Psoas muscle (tissue), 8 donors: ENCODE results near the gene IRAK1. TPM values are rescaled to one million over a fixed set of nuclear protein-coding genes. Genes with fewer than 3 reads are reported as not detected.

ENCODE experiments used
- ATAC-seq, 4 donors: fragments of 200-7000 bp; cut with Tn5 transposase; one replicate each; pipeline ENCODE4 v1.9.1; 2020; ENCODE audit warnings: moderate library complexity in 3 of 4, mild to moderate bottlenecking in 2 of 4
- DNase-seq, 2 donors: peaks; one replicate each; pipeline ENCODE4 v3.0.0-alpha.2; 2020
- H3K27ac ChIP-seq: fragments of 200-600 bp; one replicate; pipeline ENCODE4 v1.8.0; 2022
- H3K27me3 ChIP-seq, 3 donors: fragments of 200-600 bp in 1 of 3; one replicate each; pipeline versions ENCODE4 v1.6.1 to v1.8.0; 2013 to 2022; ENCODE audit warnings: low read length in 2 of 3, mild to moderate bottlenecking in 2 of 3, moderate library complexity in 1 of 3; ENCODE audit not compliant: insufficient read depth in 3 of 3
- H3K36me3 ChIP-seq, 2 donors: fragments of 200-600 bp in 1 of 2; one replicate each; pipeline versions ENCODE4 v1.6.1 to v1.8.0; 2013 to 2022; ENCODE audit warnings: low read depth in 1 of 2, mild to moderate bottlenecking in 1 of 2, moderate library complexity in 1 of 2; ENCODE audit not compliant: insufficient read depth in 1 of 2
- H3K4me1 ChIP-seq: fragments of 200-600 bp; one replicate; pipeline ENCODE4 v1.8.0; 2022
- H3K4me3 ChIP-seq: fragments of 200-600 bp; one replicate; pipeline ENCODE4 v1.8.0; 2022; ENCODE audit warnings: mild to moderate bottlenecking
- H3K9me3 ChIP-seq: fragments of 200-600 bp; one replicate; pipeline ENCODE4 v1.8.0; 2022
- WGBS, 3 donors: extraction: QIAGEN DNeasy Blood & Tissue Kit; methylation state at CpG; one replicate each; pipeline versions ENCODE4 v1.1.6 to v1.1.7; 2013; 5-methylcytosine and 5-hydroxymethylcytosine counted together
- intact Hi-C, 2 donors: fragments of 100-400 bp; cut with DNase I; formaldehyde crosslinking; loops; one replicate each; pipeline versions ENCODE4 v1.11.0 to v1.14.2; 2022
- polyA plus RNA-seq, 3 donors: library from polyadenylated mRNA; stranded (reverse); fragments of 200-250 nt; gene quantifications; one replicate each; pipeline ENCODE4 v1.2.3, GENCODE V29; 2013
- total RNA-seq, 4 donors: library from RNA; stranded (reverse); fragmentation: NEBNext Ultra II Directional in 2 of 4; extraction: Animal tissue kit (Norgen Biotek cat#: 25700) in 2 of 4; gene quantifications; one replicate each; pipeline versions ENCODE4 v1.2.1 to v1.2.4, GENCODE V29; 2021 to 2023
- TF ChIP-seq, protein P1 (sequence below): fragments of 200-600 bp; IDR thresholded peaks from one replicate; pipeline ENCODE4 v1.8.0; 2022; ENCODE audit warnings: antibody characterized with exemption
- donor health status: healthy with polysubstance abuse.
- donor health status: DM: no; HTN: no; CAD: no; lungs with moderate emphysema.
- donor health status: Bipolar disorder and iron deficiency.
- donor health status: healthy.
- donor health status: DM: yes; HTN: yes; CAD: no.
- donor health status: DM: no; HTN: no; CAD: no.
- donor health status: DM: no; HTN: no; CAD: no.
- donor health status: DM: yes; HTN: yes; CAD: no.

IRAK1 gene
- total and polyA plus RNA-seq, 7 donors, result 56.1 to 368 (median 127) TPM

DNA sequence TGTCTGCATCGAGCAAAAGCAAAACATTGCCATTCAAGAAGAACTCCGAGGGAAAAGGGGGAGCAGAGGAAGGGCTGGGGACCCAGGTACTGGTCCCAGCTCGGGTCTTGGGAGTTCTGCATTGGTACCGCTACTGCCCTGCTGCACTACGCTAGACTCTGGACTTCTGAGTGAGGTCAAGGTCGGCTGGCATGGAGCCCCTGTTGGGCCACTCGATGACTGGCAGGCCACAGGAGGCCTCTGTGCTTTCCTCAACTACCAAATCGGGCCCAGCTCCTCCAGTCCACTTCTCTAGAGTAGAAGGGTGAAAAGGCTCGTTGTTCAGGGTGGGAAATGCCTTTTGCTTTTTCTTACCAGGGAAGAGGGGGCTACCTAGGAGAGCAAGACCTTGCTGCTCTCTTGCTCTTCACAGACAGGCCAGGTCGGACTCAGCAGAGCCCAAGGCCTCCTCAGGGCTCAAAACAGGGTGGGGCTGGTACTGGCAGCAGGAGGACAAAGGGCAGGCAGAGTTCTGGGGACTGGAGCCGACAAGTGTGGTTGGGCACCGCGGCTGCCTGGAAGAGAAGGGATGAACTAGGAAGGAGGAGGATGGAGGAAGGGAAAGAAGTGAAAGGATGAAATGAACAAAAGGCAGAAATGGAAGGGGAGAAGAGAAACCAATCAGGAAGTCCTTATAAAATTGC lies 8.9 kb upstream of the IRAK1 start:
- no peaks in the 10 kb centered on the region for H3K9me3 ChIP-seq
- H3K27me3 ChIP-seq, result peaks cover 0 to 24% (median 0%) of the 10 kb centered on the region in 3 donors
- ATAC-seq, result peak in 2 of 4 donors; percentile 40 to 59
- TF ChIP-seq, protein P1, sequence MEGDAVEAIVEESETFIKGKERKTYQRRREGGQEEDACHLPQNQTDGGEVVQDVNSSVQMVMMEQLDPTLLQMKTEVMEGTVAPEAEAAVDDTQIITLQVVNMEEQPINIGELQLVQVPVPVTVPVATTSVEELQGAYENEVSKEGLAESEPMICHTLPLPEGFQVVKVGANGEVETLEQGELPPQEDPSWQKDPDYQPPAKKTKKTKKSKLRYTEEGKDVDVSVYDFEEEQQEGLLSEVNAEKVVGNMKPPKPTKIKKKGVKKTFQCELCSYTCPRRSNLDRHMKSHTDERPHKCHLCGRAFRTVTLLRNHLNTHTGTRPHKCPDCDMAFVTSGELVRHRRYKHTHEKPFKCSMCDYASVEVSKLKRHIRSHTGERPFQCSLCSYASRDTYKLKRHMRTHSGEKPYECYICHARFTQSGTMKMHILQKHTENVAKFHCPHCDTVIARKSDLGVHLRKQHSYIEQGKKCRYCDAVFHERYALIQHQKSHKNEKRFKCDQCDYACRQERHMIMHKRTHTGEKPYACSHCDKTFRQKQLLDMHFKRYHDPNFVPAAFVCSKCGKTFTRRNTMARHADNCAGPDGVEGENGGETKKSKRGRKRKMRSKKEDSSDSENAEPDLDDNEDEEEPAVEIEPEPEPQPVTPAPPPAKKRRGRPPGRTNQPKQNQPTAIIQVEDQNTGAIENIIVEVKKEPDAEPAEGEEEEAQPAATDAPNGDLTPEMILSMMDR, result no peak
- no peak overlapping the region for H3K4me3 ChIP-seq
- H3K36me3 ChIP-seq, result peaks cover 3 to 26% of the 10 kb centered on the region in 2 donors
- H3K27ac ChIP-seq, result no peak overlapping the region
- intact Hi-C loops, result no loop called here
- WGBS, 3 donors, result 58 to 79% (median 63%) methylated on average over 11 to 13 of the region's 13 CpGs
- H3K4me1 ChIP-seq, result no peaks in the 10 kb centered on the region
- no peak for DNase-seq

DNA sequence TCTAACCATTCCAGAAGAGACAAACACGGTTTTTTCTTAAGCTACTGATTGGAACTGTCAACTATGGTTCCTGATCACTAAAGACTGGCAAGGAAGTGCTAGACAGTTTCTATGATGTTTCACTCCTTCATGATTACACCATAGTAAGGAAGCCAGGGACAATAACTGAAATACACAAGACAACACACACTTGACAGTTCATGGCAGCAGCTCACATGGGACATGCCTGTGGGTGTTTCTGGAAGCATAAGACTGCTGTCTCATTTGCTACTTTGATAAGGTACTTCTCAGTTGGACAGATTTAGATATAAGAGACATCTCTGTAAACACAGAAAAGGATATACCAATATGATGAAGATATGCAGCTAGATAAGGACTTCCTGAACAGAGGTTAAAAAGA lies 8.3 kb upstream of the IRAK1 start:
- no peak overlapping the region for H3K27ac ChIP-seq
- H3K27me3 ChIP-seq, result peaks cover 0 to 24% (median 0%) of the 10 kb centered on the region in 3 donors
- H3K4me1 ChIP-seq, result no peaks in the 10 kb centered on the region
- DNase-seq, result no peak
- WGBS, 3 donors, result 54 to 87% (median 79%) methylated on average over 1 of the region's 1 CpG
- H3K36me3 ChIP-seq, result peaks cover 3 to 26% of the 10 kb centered on the region in 2 donors
- intact Hi-C loops, result no loop called here
- H3K4me3 ChIP-seq, result no peak overlapping the region
- ATAC-seq, result no peak
- no peaks in the 10 kb centered on the region for H3K9me3 ChIP-seq
- TF ChIP-seq, protein P1, result no peak

DNA sequence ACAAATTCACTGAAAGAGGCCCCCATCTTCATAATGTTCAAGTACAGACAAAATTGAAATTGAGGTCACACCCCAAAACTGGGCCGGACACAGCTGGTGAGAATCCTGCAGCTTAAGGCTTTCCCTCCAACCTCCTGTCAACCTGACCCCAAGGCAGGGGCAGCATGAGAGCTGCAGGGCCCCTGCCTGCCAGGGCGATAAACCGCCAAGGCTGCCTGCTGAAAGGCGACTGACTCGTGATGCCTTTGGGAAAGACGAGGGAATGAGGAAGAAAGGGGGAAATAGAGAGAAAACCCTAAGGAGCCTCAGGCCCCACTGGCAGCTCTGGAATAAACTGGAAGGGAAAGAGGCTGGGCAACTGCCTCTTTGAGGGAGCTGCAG lies 7.3 kb upstream of the IRAK1 start:
- ATAC-seq, result no peak
- 72 to 80% (median 78%) methylated on average over 6 of the region's 6 CpGs for WGBS, 3 donors
- no peaks in the 10 kb centered on the region for H3K4me1 ChIP-seq
- H3K27ac ChIP-seq, result no peak overlapping the region
- H3K4me3 ChIP-seq, result no peak overlapping the region
- peaks cover 0 to 20% (median 0%) of the 10 kb centered on the region in 3 donors for H3K27me3 ChIP-seq
- H3K9me3 ChIP-seq, result no peaks in the 10 kb centered on the region
- intact Hi-C loops, result no loop called here
- H3K36me3 ChIP-seq, result peaks cover 3 to 24% of the 10 kb centered on the region in 2 donors
- DNase-seq, result no peak
- TF ChIP-seq, protein P1, result no peak

DNA sequence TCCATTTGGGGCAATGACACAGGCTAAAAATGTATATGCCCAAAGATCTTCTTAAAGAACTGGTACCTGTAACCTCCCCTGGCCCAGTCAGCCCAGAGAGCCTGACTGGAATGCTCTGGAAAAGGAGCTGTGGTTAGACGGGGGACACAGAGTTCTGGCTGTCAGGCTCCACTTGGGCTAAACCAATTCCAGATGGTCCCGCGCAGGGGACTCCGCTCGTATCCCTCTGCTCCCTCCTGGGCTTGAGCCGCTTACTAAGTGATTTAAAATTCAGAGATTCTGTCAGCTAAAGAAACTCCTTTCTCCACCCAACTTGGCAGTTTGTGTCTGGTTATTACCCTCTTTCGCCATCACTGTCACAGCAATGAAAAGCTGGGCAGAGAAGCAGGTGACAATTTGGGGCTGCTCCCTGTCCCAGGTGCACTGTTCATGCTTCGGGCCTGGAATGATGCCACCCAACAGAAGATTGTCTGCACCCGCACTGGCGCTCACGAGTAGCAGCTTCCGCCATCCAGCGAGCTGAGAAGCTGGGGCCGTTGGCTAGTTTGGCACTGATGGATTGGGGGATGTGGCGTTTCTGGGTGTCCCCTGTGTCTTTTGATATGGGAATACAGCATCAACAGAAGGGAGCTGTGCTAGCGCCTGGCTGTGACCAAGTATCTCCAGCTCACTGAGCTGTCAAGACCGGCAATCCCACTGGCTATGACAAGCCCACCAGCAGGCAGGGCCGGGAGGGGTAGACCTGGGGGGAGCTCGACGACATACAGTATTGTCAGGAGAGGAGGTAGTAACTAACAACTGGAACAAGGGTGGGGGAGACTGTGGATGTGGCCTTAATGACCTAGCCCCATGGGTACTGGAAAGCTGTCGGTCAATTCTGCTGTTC lies 6.7 kb upstream of the IRAK1 start:
- H3K27me3 ChIP-seq, result peaks cover 0 to 20% (median 0%) of the 10 kb centered on the region in 3 donors
- no peak overlapping the region for H3K4me3 ChIP-seq
- WGBS, 3 donors, result 76 to 87% (median 80%) methylated on average over 21 of the region's 21 CpGs
- DNase-seq (no peak), ATAC-seq (no peak)
- TF ChIP-seq, protein P1, result no peak
- no peak overlapping the region for H3K27ac ChIP-seq
- intact Hi-C loops, result no loop called here
- no peaks in the 10 kb centered on the region for H3K4me1 ChIP-seq
- H3K9me3 ChIP-seq, result no peaks in the 10 kb centered on the region
- peaks cover 3 to 18% of the 10 kb centered on the region in 2 donors for H3K36me3 ChIP-seq
